Bronchial epithelial cell (primary cell): ENCODE measurements around the gene DLL4. TPM values are rescaled to one million over a fixed set of nuclear protein-coding genes. Genes with fewer than 3 reads are reported as not detected.

Experiments
- DNase-seq: peaks from one replicate; pipeline ENCODE4 v3.0.0-alpha.2; 2010; ENCODE audit warnings: low read depth
- FAIRE-seq: peaks from 2 replicates; lab custom pipeline; 2011; peaks lifted over from hg19 to GRCh38; lab: Jason Lieb, UNC
- H3K27me3 ChIP-seq: 2 replicates; pipeline ENCODE4 v1.5.1; 2011; ENCODE audit warnings: low read length; ENCODE audit not compliant: control insufficient read depth, insufficient read depth
- H3K36me3 ChIP-seq: 2 replicates; pipeline ENCODE4 v1.5.1; 2011; ENCODE audit warnings: low read length; ENCODE audit not compliant: control insufficient read depth, insufficient read depth
- H3K4me3 ChIP-seq: 2 replicates; pipeline ENCODE4 v1.5.1; 2011; ENCODE audit warnings: mild to moderate bottlenecking, low read depth, low read length, control low read depth
- CTCF ChIP-seq: IDR thresholded peaks from 2 replicates; pipeline ENCODE4 v1.5.1; 2011; ENCODE audit warnings: mild to moderate bottlenecking, moderate library complexity, low read length, control low read depth, inconsistent platforms; ENCODE audit not compliant: insufficient read depth, severe bottlenecking
- total RNA-seq: library from RNA; depleted of rRNA; stranded (reverse); fragments of >200 nt; gene quantifications from 2 replicates; pipeline ENCODE4 v1.2.1, GENCODE V29; 2014

DLL4 gene
- total RNA-seq, 1 donor from 2014 or later: not detected

DNA sequence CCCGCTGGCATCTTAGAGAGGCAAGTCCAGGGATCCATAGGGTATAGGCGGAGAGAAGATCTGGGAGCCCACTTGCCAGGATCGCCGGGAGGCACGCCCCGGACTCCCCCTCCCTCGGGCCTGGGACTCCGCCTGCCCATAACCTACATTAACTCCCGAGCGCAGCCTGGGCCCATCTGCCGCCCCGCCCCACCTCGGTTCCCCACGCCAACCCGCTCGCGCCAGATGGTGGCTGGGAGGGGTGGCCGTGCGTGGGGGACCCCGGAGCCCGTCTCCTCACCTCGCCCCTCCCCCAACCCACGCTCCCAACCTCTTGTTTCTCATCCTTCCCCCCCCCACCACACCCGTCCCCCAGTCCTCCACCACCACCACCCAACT lies 1.7 kb upstream of the DLL4 start:
- Histone ChIP-seq H3K36me3 (no peaks in the 10 kb centered on the region), H3K27me3 (peaks cover 49% of the 10 kb centered on the region), H3K4me3 (no peak overlapping the region)
- FAIRE-seq (no peak), DNase-seq (no peak)
- no peak for TF ChIP-seq CTCF

- Histone ChIP-seq H3K27me3 (peaks cover 49% of the 10 kb centered on the region), H3K36me3 (no peaks in the 10 kb centered on the region), H3K4me3 (peak overlapping the region; percentile 20)
- DNase-seq (no peak), FAIRE-seq (no peak)
- no peak for TF ChIP-seq CTCF
Observed at GRCh38 chr15:40927873-40928806, 1.0 kb upstream of the DLL4 start.

- peak overlapping the region; percentile 38 for H3K4me3 ChIP-seq
- peaks cover 42% of the 10 kb centered on the region for H3K27me3 ChIP-seq
- DNase-seq (no peak), FAIRE-seq (no peak)
- TF ChIP-seq CTCF: no peak
- no peaks in the 10 kb centered on the region for H3K36me3 ChIP-seq
Observed at GRCh38 chr15:40929660-40930429, 705 bp downstream of the DLL4 start.

DNA sequence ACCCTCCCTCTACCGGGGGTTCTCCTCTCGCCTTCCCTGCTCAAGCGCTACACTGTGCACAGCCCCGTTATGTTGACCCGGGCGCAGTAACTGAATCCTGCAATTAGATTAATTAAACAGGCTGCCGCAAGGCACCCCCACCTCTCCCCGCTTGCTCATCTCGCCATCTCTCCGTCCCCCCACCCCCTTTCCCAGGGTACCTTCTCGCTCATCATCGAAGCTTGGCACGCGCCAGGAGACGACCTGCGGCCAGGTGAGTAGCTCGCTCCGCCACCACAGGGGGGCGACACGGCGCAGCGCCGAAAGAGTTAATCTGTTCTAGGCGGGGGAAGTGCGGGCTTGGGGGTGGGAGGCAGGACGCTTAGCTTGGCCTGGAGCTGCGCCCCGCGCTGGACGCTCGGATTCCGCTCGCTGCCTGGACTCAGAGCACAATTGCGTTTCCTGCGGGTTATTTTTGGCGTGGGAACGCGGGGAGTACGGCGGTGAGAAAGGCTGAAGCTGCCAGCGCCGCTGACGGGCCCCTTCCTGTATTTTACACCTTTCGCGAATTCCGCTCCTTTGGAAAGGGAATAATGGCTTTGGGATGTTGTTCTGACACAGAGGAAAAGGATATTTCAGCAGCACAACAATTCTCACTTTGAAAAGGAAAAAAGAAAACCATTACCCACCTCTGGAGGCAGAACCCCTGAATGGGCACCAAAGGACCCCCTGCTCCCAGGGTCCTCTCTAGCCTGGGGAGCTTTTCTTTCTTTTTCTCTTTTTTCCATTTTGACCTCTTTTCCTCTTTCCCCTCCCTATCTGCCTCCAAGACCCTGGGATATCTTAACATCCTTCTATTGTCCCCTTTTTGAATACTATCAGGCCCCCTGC lies 1.5 kb downstream of the DLL4 start:
- H3K27me3 ChIP-seq: peaks cover 36% of the 10 kb centered on the region
- peak overlapping the region; percentile 14 for H3K4me3 ChIP-seq
- no peak for FAIRE-seq
- no peaks in the 10 kb centered on the region for H3K36me3 ChIP-seq
- peak; percentile 30 for DNase-seq
- peak; percentile 83 for TF ChIP-seq CTCF

DNA sequence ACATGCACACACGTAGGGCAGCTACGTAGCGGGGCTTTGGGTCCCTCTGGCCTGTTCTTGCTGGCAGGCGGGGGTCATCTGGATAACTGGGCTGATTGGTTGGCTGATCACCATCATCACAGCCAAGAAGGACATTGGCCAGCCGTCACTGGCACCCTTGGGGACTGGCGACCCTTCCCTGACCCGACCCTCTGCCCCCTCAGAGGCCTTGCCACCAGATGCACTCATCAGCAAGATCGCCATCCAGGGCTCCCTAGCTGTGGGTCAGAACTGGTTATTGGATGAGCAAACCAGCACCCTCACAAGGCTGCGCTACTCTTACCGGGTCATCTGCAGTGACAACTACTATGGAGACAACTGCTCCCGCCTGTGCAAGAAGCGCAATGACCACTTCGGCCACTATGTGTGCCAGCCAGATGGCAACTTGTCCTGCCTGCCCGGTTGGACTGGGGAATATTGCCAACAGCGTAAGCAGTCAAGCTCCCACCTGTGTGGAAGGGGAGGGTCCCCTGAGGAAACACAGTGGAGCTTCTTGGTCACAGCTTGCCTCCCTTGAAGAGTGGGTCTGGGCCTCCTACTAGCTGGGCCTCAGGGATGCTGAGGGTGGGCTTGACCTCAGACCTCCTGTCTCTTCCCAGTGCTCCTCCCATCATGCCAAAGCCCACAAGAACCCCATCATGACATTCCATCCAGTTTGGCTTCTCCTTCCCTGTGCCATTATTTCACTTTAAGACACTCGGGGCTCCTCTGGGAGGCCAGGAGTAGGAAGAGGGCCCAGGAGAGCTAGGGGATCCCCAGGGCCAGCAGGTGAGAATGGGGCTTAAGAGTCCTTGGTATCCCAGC lies 2.4 kb downstream of the DLL4 start:
- Histone ChIP-seq H3K4me3 (no peak overlapping the region), H3K27me3 (peaks cover 27% of the 10 kb centered on the region), H3K36me3 (no peaks in the 10 kb centered on the region)
- TF ChIP-seq CTCF: no peak
- FAIRE-seq (no peak), DNase-seq (no peak)
